GM21390 (cell line): ENCODE data around the gene DOK1.

ENCODE experiments used
- ATAC-seq: cut with Tn5 transposase; IDR thresholded peaks from one replicate; pipeline ENCODE4 v1.9.1; 2021; ENCODE audit not compliant: unreplicated experiment

The DOK1 gene

DNA sequence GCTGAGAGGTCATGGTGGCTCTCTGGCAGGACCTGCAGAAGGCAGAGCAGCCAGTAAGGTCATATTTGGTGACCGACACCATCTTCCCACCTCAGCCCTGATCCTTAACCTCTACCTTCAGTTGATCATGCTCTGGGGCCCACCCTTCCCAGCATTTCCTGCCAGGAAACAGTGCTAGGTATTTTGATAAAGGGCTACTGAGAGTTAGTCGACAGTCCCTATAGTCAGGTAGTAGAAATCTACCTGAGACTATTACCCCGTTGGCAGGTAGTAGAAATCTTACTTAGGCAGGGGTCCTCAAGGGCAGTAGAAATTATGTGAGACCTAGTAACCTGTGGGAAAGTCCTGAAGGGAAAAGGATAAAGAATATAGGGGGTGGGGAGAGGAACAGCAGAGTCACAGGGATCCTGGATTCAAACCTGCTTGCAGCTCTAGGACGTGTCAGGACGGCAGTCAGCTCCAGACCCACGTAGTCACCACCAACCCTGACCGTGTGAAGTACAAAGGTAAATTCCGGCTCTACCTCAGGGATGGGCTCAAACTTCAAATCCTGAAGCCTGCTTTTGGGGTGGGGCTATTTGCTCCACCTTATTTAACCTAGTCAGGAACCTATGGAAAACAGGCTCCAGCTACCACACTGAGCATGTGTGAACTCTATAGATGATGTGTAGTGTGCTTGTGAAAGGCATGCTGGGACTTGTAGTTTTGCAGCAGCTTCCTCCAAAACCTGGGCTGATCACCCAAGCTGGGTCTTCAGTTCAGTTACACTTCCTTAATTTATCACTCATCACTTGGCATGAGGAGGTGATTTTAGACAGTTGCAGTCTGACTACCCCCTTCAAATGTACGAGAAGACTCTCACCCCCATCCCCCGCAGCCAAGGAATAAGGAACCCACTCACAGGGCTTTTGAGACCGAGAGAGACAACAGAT, 28.5 kb upstream of the DOK1 start, which contains the start of gene DQX1:
Gene DQX1 (minus strand): TSS at position 515 of the 932 bp plus-strand sequence. CDS start 502 bp downstream, at position 13.
- ATAC-seq = no peak

DNA sequence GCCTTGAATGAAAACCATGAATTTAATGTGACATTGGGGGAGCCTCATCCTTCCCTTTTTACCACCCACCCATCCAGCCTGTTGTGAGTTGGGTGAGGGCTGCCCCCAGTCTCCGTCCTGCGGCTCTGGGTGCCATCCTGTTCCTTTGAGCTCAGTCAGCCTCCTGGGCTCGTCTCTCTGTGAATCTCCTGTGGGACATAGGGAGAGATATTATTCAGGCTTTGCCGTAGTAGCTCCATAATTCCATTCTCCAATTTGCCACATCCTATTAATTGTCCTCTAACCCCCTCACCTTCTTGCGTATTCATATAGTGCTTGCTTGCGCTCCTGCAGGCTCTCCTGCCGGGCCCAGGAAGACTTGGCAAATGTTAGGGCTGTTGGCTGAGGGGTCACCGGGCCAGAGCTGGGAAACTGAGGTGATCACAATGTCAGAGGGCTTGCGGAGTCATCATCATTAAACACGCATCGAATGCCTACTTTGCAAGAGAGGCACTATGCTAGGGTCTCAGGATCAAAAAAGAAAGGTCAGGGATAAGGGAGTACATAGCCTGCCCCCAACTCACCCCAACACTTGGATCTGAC, 27.8 kb upstream of the DOK1 start:
- no peak for ATAC-seq

DNA sequence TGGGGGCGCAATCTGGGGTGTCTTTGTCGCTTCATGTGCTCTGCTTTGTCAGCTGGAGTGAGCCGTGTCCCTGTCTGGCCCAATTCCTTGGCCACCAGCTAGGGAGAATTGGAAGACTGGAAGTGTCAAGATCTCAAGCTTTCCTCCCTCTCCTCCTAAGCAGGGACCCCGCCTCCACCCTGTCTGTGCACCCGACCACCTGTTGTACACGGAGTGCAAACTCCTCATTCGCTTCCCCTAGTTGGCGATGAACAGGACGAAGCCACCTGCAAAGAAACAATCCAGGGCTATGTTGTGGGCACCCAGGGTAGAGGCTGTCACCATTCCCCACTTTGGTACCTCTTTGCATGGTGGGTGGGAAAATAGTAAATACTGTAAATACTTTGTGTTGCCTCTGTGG, 26.8 kb upstream of the DOK1 start:
- no peak for ATAC-seq

- peak; percentile 7 for ATAC-seq
These were observed 25.7 kb upstream of the DOK1 start for GRCh38 chr2:74528600-74529356.

GRCh38 chr2:74529357-74530238, 24.9 kb upstream of the DOK1 start, which contains the start of the genes AUP1 and HTRA2:
AUP1 (minus strand) TSS chr2:74529706; CDS start chr2:74529629, 77 bp downstream.
HTRA2 (plus strand) TSS chr2:74529933; CDS start chr2:74530007, 74 bp downstream.
- peak; percentile 81 for ATAC-seq

DNA sequence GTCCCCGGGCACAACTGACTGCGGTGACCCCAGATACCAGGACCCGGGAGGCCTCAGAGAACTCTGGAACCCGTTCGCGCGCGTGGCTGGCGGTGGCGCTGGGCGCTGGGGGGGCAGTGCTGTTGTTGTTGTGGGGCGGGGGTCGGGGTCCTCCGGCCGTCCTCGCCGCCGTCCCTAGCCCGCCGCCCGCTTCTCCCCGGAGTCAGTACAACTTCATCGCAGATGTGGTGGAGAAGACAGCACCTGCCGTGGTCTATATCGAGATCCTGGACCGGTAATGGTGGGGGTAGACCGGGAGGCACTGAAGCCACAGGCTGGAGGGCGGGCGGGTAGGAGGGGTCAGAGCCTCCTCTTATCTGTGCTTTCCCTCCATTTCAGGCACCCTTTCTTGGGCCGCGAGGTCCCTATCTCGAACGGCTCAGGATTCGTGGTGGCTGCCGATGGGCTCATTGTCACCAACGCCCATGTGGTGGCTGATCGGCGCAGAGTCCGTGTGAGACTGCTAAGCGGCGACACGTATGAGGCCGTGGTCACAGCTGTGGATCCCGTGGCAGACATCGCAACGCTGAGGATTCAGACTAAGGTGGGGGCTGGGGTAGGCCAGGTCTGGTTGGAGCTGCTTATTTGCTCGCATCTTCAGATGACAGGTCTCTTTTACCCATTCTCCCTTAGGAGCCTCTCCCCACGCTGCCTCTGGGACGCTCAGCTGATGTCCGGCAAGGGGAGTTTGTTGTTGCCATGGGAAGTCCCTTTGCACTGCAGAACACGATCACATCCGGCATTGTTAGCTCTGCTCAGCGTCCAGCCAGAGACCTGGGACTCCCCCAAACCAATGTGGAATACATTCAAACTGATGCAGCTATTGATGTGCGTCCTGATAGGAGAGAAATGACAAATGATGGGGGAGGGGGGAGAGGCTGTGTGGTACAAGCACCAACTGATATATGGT, 24.0 kb upstream of the DOK1 start:
- ATAC-seq = no peak

GRCh38 chr2:74531666-74532065, 22.9 kb upstream of the DOK1 start:
- ATAC-seq = no peak

GRCh38 chr2:74532222-74532621, 22.3 kb upstream of the DOK1 start:
- ATAC-seq = no peak

- ATAC-seq = no peak
These were observed 21.1 kb upstream of the DOK1 start for GRCh38 chr2:74533464-74533863.

DNA sequence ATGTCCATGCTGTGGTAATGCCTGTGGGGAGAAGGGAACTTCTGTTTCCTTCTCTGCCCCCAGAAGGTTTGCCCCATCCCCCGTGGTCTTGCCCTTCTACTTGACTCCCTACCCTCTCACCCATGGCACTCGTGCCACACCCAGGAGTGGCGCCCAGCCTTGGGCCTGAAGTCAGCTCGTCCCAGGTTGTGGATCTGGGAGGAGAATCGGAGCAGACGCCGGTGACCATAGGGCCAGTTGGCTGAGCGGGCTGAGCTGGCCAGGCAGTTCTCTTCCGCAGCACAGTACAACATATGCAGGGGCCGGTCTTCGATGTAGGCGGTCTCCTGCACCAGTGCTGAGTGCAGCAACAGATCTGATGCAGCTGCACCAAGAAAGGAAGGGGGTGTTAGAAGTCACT, 20.1 kb upstream of the DOK1 start:
- no peak for ATAC-seq

DNA sequence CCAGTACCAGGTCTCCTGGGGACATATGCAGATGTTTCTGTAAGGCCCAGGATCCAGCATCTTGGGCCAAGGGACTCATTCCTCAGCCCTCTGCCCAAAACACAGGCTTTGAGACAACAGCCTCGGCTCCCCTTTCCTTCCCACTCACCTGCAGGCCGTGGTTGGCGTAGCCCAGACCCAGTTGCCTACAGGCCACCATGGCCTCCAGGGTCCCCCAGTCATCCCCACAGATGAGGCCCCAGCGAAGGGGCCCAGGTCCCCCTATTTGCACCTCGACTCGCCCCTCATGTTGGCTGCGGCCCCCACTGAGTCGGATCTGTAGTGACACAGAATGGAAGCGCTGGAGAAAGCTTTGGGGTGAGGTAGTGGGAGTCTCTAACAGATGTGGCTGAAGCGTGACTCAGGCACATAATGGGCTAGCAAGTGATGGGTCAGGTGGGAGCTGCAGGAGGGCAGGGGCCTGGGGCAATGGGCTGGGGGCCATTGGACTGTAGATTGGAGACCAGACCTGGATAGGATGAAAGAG, 19.0 kb upstream of the DOK1 start:
- no peak for ATAC-seq

GRCh38 chr2:74536166-74536950, 18.2 kb upstream of the DOK1 start:
- no peak for ATAC-seq

- ATAC-seq = no peak
These were observed 17.4 kb upstream of the DOK1 start for GRCh38 chr2:74537140-74537539.

GRCh38 chr2:74538881-74539339, 15.6 kb upstream of the DOK1 start:
- ATAC-seq = no peak

GRCh38 chr2:74540291-74540690, 14.2 kb upstream of the DOK1 start:
- no peak for ATAC-seq

- no peak for ATAC-seq
These were observed 11.5 kb upstream of the DOK1 start for GRCh38 chr2:74542978-74543377.

- ATAC-seq = no peak
These were observed 9.9 kb upstream of the DOK1 start for GRCh38 chr2:74544634-74545033.

DNA sequence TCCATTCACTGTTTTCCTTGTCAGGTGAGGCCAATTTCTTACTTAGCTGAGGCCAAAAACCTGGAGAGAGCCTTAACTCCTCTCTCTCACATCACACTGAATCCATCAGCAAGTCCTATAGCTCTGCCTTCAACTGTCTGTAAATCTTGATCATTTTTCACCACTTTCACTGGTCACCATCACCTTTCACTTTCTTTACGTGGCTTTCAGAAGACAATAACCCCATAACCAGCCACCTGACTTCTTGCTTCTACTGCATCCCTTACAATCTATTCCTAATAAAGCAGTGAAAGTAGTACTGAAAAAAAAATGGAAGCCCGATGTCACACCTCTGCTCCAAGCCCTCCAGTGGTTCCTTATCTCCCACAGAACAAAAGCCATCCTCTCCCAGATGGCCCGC, 8.5 kb upstream of the DOK1 start:
- ATAC-seq = no peak
